Epithelial cell of esophagus (primary cell): ENCODE results near the gene HTR3B.

ENCODE experiments used
- DNase-seq: peaks from one replicate; pipeline ENCODE4 v3.0.0; 2010; ENCODE audit warnings: low read depth
- H3K4me3 ChIP-seq: 2 replicates; pipeline ENCODE4 v1.5.1; 2011; ENCODE audit warnings: mild to moderate bottlenecking, low read length, control low read depth
- CTCF ChIP-seq: IDR thresholded peaks from 2 replicates; pipeline ENCODE4 v1.5.1; 2011; ENCODE audit warnings: low read depth, mild to moderate bottlenecking, low read length, control low read depth, inconsistent platforms; ENCODE audit not compliant: insufficient read depth; ENCODE audit errors: missing control alignments

HTR3B gene

DNA sequence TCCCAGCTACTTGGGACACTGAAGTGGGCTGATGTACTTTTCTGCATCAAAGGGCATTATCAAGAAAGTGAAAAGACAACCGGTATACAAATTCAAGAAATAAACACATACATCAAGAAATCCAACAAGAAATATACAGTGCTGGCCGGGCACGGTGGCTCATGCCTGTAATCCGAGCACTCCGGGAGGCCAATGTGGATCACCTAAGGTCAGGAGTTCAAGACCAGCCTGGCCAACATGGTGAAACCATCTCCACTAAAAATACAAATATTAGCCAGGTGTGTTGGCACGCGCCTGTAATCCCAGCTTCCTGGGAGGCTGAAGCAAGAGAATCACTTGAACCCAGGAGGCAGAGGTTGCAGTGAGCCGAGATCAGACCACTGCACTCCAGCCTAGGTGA is 38.7 kb upstream of the HTR3B start:
- H3K4me3 ChIP-seq, result no peak overlapping the region
- no peak for DNase-seq
- TF ChIP-seq CTCF, result no peak

- TF ChIP-seq CTCF, result no peak
- H3K4me3 ChIP-seq, result no peak overlapping the region
- no peak for DNase-seq
These were observed 36.6 kb upstream of the HTR3B start for GRCh38 chr11:113867843-113868503.

- TF ChIP-seq CTCF, result no peak
- DNase-seq, result no peak
- no peak overlapping the region for H3K4me3 ChIP-seq
These were observed 33.3 kb upstream of the HTR3B start for GRCh38 chr11:113871336-113871735.

- H3K4me3 ChIP-seq, result peak overlapping the region; percentile 3
- peak; percentile 11 for DNase-seq
- no peak for TF ChIP-seq CTCF
These were observed 31.4 kb upstream of the HTR3B start for GRCh38 chr11:113873236-113873626.

- no peak for TF ChIP-seq CTCF
- DNase-seq, result no peak
- H3K4me3 ChIP-seq, result peak overlapping the region; percentile 83
These were observed 30.5 kb upstream of the HTR3B start for GRCh38 chr11:113874096-113874495.

DNA sequence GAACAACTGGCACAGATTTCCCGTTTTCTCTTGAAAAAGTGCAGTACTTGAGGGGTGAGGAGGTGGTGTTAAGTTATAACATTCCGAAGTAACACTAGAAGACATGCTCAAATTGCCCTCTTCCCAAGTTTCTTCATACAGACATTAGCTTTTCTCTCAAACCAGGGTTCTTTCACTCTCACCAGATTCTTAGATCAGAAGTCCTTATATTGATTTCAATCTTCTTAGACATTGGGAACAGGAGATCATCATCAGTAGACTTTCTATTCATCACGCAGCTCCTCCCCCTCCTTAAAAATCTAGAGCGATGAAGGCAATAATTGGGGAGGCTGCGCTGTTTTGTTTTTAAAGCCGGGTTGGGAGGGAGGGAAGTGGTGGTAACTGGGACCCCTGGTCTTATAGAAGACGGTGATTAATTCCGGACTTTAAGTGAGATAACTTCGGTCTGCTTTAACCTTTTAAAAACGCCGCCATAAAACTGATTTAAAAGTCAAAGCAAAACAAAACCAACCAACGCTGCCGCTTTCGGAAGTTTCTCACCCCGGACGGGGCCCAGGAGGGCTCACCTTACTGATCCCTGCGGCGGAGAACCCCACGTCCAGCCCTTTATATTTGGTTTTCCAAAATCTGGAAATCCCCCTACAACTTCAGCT is 29.9 kb upstream of the HTR3B start:
- no peak for TF ChIP-seq CTCF
- H3K4me3 ChIP-seq, result peak overlapping the region; percentile 83
- peak; percentile 19 for DNase-seq
